Superior temporal gyrus (tissue), 1 donor: ENCODE data around the gene MYOD1.

Source experiments
- DNase-seq: peaks from one replicate; pipeline ENCODE4 v3.0.0-alpha.2; 2016; ENCODE audit errors: extremely low spot score

MYOD1 gene

DNA sequence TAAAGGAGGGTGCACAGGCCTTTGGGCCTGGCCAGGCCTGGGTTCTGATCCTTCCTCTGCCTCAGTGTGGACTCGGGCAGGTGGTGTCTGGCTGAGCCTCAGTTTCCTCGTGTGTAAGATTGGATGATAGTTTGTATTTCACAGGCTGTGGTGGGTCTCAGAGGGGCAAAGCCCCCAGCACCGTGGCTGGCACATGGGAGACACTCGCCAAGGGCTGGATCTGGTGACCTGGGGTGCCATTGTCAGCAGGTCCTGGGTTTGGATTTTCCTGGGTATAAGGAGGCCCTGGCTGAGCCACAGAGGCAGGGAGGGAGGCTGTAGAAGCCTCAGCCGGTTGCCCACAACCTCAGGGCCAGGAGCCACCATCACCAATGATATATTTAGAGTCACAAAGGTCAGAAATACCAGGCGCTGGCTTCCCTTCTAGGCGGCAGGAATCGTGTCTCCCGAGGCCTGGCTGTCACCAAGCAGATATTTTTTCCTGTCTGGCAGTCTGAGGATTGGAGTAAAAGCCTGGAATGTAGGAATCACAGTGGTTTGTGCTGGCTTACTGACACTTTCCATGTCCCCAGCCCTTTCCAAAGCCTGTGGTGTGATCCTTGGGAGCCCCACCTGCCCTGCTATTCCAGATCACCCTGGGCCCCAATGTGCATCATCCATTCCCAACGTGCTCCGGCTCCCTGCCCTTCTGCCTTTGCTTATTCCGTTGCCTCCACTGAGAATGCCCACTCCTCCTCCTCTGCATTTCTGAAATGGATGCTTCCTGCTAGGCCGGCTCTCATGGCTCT is 30.8 kb downstream of the MYOD1 start:
- no peak for DNase-seq

DNA sequence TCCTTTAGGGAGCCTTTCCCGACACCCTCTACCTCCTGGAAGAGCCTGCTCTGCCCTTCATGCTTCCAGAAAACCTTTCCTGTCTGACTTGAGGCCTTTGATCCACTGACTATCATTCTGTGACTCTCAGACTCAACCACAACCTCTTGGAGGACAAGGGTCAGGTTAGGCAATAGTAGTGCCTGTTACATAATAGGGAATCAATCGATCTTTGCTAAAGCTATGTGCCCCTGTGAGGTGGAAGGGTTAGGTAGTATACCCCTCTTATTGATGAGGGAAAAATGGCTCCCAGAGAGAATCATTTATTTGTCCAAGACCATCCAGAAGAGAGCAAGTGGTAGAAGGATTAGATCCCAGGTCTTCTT is 31.4 kb downstream of the MYOD1 start:
- DNase-seq: no peak

DNA sequence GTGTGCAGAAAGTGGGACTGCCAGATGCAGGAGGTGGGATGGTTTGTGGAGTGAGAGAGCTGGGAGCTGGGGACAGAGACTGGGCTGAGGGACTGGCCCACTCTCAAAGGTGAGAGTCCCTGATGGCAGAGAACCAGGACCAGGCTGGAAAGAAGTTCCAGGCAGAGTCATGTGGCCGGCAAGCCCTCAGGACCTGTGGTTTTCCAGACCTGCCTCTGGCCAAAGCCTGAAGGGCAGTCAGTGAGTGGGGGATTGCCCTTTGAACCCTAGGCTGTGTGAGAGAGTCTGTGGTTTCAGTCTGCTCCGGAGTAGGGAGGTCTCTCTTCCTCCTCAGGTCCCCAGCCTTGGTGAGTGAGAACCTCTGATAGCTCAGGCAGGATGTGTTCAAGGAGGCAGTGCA is 32.2 kb downstream of the MYOD1 start:
- DNase-seq: no peak

DNA sequence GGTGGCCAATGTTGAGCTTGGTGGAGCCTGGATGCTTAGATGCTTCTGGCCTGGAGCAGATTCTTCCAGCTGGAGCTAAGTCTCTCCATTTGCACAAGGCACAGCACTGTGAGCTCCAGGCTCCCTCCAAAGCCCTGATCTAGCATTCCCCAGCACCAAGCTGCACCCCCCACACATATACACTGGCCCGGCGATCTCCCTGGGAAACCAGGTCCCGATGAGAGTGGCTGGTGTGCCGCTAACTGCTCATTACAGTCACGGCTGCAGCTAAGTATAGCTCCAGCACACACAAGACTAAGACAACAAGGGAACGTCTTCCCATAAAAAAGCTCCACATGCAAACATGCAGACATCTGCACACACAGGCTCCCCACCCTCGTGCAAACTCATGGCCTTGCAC is 32.8 kb downstream of the MYOD1 start:
- DNase-seq: no peak

DNA sequence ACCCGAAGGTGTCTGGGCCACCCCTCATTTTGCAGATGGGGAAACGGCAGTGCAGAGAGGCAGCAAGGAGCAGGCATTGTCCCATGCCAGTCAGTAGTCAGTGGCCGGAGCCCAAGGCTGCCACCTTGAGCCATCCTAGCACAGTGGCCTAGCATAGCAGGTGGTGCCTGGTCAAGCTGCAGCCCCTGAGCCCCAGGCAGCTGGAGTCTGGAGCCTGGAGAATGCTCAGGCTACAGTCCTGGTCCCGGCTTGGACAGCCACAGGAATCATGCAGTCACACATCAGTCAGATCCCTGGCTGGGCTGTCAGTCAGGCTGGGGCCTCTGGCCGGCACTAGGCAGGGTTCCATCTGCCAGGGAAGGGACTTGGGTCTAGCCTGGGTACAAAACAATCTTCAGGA is 33.8 kb downstream of the MYOD1 start:
- DNase-seq: no peak

DNA sequence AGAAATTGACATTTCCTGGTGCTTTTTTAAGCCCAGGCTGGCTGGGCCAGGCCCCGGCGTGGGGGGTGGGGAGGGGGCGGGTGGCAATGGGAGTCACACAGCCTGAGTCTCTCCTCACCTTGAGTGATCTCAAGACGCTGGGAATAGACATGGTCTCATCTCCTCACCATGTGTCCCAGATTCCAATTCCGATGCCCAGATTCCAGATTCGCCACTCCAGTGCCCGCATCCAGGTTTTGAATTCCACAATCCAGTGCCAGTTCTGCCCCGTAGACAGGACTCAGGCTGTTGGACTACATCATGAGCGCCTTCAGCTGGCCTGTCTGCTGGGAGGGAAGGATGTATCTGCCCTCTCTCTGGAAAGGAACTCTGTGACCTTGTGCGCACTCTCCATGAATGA is 34.3 kb downstream of the MYOD1 start:
- no peak for DNase-seq

DNA sequence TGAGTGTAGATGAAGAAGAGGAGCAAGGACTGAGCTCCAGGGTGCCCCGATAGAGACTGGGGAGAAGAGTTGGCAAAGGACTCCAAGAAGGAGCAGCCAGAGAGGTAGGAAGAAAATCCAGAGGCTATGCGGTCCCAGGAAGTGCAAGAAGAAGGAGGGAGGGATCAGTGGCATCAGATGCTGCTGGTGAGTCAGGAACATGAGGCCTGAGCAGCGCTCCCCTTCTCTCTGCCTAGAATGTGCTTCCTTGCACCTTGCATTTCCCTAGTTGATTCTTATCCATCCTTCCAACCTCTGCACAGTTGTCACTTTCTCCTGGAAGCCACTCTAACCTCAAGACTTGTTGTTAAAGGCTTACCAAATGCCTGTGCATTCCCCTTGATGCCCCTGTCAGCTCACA is 36.5 kb downstream of the MYOD1 start:
- DNase-seq: no peak

DNA sequence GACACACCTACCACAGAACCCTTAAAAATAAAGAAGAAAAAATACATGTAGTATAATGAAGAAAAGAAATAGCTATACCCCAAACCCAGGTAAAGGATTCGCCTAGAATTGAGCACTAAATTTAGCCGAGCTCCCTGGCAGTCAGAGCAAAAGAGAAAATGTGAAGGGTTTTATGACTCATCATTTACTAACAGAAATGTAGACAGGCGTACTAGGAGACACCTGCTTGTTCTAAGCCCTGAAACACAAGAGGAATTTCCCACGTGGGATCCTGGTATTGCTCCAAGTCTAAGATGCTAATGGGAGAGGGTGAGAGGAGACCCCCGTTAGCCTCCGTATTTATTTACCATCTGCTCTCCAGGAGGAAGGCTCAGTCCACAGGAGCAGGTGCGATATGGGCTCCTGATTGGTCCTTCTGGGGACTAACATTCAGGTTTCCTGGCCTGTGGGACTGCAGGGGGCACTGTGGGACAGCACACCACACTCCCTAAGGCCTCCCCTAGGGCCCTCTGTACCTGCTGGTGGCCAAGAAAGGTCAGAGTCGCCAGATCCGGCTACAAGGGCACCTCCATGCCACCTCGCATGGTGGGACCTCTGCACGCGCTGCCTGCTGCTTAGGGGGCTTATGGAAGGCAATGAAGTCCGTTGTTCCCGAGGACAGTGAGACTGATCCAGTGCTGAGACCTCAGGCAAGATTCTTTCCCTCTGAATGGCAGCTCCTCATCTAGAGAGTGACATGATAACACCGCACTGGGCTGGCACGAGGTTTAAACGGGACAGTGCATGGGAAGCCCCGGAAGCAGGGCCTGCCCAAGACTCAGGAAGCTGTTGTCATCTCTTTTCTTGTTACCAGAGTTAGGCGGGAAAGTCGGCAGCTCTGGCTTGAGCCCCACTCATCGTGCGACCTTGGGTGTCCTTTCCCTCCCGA is 41.0 kb downstream of the MYOD1 start:
- no peak for DNase-seq

DNA sequence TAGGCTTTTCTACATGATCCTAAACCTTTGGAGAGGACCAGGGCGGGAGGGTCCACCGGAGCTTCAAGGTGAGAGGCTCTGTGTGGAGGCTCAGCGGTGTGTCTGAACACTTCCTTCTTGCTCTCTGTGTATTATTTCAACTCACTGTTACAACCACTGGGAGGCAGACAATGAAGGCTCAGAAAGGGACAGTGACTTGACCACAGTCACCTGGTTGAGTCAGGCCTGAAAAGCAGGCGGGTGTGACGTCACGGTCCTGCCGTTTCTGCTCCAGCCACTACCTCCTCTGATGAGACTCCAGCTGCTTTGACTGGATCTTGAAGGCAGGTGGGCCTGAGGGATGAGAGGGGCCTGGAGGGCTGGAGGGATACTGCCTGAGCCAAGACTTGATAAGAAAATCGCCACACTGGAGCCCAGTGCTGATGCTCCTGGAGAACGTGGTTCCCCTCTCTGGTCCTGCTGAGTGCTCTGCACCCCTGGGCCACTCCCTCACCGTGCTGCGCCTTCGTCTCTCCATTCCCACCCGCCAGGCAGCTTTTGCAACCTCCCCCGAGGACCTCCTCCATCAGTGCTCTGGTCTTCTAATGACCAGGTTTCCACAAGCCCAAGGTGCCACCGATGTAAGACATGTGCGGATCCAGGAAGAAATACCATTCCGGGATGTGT is 43.1 kb downstream of the MYOD1 start:
- no peak for DNase-seq

DNA sequence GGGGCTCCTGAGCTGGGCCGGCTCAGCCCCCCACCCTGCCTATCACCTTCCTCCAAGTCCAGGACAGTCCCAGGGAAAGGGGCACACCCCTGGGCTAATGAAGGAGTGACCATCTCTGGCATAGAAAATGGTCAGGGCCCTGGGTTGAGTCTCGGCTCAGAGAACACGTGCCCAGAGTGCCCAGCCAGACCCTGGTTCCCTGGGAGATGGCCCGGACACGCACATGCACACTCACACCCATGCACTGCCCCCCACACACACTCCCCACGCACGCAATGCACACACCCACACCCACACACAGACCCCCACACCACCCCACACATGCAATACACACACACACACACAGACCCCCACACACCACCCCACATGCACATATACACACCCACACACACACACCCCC is 43.9 kb downstream of the MYOD1 start:
- no peak for DNase-seq

DNA sequence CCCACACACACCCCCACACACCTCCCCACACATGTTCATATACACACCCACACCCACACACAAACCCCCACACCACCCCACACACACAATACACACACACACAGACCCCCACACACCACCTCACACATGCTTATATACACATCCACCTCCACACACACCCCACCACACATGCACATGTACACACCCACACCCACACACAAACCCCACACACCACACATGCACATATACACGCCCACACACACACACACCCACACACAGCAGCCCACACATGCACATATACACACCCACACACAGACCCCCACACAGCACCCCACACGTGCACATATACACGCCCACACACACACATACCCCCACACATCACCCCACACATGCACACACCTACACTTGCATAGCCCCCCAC is 44.3 kb downstream of the MYOD1 start:
- DNase-seq: no peak

DNA sequence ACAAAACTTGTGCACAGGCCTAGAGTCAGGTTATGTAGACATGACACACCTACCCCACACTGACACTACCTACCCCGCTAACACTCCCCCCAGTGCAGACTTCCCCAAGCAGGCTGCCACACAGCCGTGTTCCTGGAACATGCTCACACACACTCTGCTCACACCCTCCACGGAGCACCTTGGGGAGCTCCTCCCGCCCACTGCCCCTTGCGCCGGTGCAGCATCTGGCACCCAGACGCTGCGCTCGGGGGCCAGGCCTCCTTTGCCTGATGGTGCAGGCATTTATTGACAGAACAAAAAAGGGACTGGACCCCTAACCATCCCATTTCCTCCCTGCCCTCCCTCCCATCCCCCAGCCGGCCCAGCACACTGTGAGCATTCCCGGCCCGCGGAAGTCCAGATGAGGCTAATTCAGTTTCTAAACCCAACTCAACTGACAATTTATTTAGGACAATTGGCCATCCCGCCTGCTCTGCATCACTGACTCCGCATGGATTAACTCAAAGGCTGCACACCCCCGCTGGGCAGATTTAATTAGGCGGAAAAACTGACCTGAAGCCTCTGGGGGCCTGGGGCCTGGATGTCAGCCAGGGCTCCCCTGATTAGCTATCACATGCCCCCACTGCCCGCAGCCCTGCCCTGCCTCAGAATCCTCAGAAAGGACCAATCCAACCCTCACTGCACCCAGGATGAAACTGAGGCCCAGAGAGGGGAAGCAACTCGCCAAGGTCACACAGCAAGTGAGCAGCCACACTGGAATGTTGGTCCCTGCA is 45.3 kb downstream of the MYOD1 start:
- no peak for DNase-seq

DNA sequence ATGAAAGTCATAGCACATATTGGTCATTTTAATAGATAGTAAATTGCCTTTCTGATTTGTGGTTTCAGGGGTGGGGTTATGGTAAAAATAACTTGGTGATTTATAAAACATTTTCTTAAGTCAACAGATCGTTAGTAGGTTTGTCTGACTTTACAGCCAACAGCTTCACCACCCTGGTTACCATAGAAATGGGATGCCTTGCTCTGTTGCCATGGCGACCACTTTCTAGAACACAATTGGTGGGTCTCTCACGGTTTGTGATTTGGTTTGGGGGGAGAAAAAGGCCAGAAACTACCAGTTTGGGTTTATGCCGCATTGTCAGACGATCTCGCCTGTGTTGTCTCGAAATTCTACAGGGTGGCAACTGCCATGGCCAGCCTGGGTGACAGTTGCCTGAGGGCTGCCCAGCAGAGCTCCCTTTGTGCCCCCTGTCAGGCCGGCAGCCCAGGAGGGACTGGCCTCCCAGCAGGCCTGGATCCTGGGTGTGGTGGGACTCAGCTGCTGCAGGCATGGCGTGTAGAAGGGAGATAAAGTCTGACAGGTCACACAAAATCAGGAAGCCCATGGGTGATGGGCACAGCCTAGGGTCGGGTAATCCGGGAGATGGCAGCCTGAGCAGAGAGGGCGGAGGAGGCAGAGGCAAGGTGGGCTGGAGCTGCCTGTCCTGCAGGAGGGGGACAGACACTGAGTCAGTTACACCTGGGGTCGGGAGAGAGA is 46.1 kb downstream of the MYOD1 start:
- DNase-seq: no peak

DNA sequence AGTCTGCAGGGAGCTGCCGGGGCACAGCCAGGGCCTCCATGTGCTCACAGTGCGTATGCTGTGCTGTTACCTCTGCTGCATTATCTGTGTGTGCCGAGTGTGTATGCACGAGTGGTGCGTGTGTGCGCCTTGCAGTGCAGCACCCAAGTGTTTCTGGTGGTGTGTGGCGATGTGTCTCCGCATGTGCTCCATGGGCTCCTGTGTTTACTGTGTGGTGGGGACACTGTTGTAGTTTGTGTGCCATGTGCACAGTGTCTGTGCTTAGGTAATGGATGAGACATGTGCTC is 46.6 kb downstream of the MYOD1 start:
- DNase-seq: no peak

DNA sequence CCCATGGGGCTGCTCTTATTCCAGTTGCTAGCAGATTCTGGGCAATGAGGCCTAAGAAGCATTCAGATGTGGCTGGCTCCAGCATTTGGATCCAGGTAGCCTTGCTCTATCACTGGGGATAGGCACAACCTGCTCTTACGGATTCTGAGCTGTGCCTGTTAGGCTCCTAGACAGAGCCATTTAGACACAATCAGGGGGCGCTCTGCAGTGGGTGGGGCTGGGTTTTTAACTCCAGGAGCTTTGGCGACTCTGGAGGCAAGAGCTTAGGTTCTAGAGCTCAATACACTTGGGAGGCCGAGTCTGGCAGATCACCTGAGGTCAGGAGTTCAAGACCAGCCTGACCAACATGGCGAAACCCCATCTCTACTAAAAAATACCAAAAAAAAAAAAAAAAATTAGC is 47.2 kb downstream of the MYOD1 start:
- DNase-seq: no peak

DNA sequence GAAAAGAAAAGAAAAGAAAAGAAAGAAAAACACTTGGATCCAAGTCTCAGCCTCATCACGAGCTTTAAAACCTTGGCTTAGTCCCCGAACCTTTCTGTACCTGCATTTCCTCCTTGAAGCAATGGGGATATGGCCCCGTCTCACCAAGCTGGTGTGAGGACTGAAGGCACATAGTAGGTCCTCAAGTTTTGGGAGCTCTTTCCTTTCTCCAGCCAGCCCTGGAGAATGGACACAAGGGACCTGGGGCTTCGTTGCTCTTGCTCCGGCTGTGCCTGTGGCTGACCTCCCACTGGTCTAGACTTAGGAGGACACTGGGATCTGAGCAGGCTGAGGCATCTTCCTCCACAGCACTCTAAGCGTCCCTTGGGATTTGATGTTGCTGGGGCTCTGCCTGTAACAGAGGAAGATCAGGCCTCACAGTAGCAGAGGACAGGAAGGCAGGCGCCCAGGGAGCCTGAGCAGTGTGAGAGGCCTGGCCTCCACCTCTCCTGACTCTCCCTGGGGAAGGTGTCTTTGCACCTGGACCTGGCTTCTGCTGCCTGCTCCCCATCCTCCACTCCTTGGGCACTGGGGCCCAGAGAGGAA is 48.0 kb downstream of the MYOD1 start:
- DNase-seq: no peak

DNA sequence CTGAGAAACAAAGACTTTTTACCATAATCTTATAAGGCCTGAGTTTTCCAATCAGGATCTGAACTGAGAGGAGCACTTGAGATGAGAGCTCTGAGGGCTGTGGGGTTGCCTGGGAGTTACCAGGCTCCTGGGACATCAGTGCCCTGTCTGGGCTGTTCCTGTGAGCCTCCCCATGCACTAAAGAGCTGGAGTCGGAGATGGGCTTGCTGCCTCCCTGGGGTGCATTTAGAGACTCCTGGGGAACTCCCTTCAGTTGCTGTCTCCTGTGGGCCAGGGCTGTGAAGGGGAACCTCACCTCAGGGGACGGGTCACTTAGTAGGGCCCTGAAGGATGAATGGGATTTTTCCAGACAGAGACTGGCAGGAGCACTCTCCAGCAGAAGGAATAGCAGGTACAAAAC is 48.5 kb downstream of the MYOD1 start:
- no peak for DNase-seq

DNA sequence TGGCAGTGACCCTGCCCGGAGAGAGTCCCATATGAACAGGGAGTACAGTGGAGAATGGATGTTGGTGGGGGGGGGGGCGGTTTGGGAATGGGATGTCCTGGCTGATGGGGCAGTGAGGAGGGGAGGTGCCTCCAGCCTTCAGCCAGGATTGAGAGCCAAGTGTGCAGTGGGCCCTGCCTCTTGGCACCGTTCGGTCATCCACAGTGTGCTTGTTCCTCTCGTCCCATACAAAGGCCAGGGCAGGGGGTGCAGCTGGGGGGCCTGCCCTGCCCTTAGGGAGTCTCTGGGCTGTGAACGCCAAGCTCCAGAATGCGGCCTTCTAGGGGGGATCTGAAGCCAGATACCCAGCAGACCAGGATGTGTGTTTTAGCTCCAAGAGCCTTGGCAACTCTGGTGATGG is 49.2 kb downstream of the MYOD1 start:
- DNase-seq: no peak

DNA sequence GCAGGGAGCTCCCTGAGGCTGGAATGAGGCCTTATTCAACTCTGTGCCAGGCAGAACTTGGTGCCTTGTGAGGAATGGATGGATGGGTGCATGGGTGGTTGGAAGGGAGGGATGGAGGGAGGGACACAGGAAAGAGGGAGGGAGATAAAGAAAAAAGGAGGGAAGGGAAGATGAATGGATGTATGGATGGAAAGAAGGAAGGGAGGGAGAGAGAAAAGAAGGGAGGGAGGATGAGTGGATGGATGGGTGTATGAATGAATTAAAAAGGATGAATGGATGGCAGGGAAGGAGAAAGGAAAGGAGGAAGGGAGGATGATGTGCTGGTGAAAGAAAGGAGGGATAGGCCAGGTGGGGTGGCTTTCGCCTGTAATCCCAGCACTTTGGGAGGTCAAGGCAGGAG is 49.8 kb downstream of the MYOD1 start:
- DNase-seq: no peak

DNA sequence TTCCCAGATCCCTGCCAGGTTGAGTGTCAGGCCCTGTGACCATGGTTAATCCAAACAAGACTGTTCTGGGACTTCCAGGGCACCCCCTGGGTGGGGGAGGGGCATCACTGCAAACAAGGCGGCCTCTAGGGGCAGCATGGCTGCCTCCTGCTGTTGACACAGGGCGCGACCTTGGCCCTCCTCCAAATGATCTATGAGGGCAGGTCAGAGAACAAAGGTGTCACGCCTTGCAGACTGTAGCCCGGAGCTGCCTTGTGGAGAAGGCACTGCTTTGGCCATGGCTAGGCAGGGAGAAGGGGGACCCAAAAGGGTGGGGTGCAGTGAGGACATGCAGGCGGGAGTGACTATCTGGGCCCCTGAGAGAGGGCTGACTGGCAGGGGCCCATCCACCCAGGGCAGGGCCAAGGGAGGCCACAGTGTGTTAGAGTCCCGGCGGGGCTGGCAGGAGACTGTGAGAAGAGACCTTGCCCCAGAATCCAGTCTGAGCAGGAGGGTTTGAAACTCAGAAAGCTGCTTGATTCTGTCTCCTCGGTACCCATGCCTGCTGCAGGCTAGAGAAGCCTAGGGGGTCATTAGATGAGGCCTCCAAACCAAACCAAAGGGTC is 50.8 kb downstream of the MYOD1 start:
- DNase-seq: no peak

DNA sequence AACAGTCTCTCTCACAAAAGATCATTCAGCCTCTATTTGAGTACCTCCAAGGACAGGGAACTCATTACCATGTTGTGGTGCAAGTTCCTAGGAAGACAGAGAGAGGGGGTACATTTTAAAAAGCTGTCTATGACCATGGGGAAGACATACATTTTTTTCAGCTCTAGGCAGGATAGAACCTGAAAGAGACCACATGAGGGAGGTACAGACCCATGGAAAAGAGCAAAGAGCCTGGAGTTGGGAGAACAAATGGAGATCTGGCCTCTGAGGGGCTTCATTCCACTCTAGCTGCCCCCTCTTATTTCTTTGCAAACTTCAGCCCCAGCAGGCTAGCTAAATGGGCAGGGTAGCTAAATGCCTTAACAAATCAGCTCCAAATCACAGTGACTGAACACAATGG is 51.5 kb downstream of the MYOD1 start:
- no peak for DNase-seq
